Frontal cortex (tissue), 4 donors: Measurements from ENCODE around the gene SPR. TPM values are rescaled to one million over a fixed set of nuclear protein-coding genes. Genes with fewer than 3 reads are reported as not detected.

Source experiments
- DNase-seq, 2 donors: peaks; one replicate each; pipeline ENCODE4 v3.0.0; 2012; ENCODE audit warnings: low spot score in 2 of 2
- FAIRE-seq: peaks from 2 replicates; lab custom pipeline; 2012; peaks lifted over from hg19 to GRCh38; lab: Jason Lieb, UNC
- total RNA-seq: library from RNA; depleted of rRNA; stranded (reverse); fragments of >200 nt; gene quantifications from one replicate; pipeline ENCODE4 v1.2.3, GENCODE V29; 2014
- donor health status: control.
- donor health status: control.
- donor health status: control.

Gene SPR
- total RNA-seq, 1 donor from 2014 or later, result 1.6 TPM

DNA sequence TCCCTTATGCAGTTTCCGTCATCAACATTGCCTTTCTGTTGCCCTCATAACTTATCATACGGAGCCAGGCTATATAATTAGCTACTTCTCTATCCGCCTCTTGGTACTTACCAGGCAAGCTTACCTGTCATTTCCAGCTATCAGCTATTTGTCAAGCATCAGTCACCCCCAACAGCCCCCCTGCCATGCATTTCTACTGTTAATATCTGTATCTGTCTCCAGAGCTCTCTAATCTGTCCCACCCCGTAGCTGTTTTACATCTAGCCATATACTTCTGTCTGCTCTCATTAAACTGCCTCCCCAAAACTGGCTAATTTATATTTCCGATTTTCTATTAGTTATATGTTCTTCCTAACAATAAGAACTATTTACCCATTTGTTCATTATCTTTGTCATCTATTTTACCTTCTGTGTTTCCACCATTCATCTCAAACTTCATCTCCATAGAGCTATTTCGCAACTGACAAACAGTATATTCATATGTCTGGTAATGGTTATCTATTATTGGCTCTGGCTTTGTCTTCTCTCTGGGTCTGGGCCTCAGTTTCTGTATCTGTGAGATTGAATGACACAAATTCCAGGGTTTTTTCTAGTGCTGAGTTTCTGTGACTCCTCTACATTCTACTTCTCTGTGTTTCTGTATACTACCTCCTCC, 39.7 kb downstream of the SPR start:
- FAIRE-seq (no peak), DNase-seq (no peak)

- DNase-seq, result no peak
- FAIRE-seq, result no peak
Measured at GRCh38 chr2:72927619-72928550, 40.7 kb downstream of the SPR start.

- DNase-seq (no peak), FAIRE-seq (no peak)
Measured at GRCh38 chr2:72929010-72929409, 41.8 kb downstream of the SPR start.

DNA sequence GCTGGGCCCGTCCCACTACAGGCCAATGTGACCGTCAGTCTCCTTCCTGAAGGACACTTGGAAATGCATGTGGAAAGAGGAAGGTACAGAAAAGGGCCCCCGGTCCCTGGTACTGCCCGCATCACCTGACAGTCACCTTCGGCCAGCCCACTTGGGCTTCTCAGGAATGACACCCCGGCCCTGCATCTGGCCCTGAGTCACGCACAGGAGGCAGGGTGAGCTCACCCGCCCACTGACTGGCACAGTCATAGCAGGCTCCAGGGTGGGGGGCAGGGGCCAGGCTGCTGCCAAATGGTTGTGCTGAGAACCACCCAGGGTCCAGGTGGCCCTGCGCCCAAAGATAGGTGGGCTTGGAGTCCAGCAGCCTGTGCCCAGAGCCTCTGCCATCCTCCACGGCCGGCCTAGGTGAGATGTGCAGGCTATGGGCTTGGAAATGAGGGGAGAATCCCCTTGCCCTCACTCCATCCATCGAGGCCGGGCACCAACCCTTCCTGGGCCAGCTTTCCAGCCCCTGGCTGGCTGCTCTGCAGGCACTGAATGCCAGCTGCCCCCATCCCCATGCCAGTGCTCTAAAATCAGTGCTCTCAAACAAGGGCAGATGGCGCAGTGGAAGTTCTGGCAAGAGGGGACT, 44.2 kb downstream of the SPR start:
- no peak for DNase-seq
- no peak for FAIRE-seq

GRCh38 chr2:72932045-72932740, 45.0 kb downstream of the SPR start:
- FAIRE-seq, result no peak
- DNase-seq, result no peak

- DNase-seq, result no peak
- FAIRE-seq, result no peak
Measured at GRCh38 chr2:72932805-72933204, 45.6 kb downstream of the SPR start.

- no peak for DNase-seq
- FAIRE-seq, result no peak
Measured at GRCh38 chr2:72933207-72933606, 46.0 kb downstream of the SPR start.

DNA sequence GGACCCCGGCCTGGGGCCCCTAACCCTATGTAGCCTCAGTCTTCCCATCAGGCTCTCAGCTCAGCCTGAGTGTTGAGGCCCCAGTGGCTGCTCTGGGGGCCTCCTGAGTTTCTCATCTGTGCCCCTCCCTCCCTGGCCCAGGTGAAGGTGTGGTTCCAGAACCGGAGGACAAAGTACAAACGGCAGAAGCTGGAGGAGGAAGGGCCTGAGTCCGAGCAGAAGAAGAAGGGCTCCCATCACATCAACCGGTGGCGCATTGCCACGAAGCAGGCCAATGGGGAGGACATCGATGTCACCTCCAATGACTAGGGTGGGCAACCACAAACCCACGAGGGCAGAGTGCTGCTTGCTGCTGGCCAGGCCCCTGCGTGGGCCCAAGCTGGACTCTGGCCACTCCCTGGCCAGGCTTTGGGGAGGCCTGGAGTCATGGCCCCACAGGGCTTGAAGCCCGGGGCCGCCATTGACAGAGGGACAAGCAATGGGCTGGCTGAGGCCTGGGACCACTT, 46.5 kb downstream of the SPR start:
- FAIRE-seq (no peak), DNase-seq (no peak)

DNA sequence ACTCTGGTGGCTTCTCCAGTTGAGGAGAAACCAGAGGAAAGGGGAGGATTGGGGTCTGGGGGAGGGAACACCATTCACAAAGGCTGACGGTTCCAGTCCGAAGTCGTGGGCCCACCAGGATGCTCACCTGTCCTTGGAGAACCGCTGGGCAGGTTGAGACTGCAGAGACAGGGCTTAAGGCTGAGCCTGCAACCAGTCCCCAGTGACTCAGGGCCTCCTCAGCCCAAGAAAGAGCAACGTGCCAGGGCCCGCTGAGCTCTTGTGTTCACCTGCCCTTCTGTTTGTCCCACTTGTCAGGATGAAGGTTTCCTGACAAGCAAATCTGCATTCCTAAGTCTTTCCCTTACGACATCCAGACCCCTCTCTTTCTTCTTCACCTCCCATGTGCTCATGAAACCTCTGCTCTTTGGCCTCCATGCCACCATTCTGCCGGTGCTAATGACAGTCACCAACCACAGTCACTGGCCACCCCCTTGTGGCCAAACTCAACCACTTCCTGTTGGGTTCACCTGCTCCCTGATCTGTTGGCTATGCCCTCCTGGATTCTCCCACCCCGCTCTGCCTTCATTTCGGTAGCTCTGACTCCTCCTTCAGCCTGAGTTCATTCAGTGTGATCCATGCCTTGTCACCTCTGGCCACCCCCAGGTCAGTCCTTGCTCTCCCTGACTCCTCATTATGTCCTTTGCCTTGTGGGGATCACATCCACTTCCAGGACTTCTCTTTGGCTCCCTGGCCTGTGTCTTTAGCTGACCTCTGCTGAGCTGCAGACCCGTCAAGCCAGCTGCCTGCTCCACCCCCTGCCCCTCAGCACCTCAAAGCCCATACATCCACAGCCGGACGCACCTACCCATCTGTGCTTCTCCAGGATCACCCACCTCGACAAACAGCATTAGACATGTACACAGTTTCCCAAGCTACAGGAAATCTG, 47.7 kb downstream of the SPR start:
- FAIRE-seq (no peak), DNase-seq (no peak)

DNA sequence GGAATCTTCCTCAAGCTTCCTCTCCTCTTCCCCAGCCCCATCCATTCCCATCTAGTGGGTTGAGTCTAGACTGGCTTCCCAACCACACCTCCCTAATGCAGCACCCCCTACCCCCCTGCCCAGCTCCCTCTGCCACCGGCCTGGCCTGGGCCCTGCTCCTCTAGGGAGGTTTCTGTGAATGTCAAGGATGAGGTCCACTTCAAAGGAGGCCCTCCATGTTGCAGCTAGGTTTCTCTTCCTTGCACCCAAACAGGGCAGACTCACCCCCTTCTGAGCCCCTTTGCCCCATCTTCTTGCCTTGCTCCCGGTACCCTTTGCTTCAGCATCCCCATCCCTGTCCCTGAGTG, 48.4 kb downstream of the SPR start:
- no peak for FAIRE-seq

DNA sequence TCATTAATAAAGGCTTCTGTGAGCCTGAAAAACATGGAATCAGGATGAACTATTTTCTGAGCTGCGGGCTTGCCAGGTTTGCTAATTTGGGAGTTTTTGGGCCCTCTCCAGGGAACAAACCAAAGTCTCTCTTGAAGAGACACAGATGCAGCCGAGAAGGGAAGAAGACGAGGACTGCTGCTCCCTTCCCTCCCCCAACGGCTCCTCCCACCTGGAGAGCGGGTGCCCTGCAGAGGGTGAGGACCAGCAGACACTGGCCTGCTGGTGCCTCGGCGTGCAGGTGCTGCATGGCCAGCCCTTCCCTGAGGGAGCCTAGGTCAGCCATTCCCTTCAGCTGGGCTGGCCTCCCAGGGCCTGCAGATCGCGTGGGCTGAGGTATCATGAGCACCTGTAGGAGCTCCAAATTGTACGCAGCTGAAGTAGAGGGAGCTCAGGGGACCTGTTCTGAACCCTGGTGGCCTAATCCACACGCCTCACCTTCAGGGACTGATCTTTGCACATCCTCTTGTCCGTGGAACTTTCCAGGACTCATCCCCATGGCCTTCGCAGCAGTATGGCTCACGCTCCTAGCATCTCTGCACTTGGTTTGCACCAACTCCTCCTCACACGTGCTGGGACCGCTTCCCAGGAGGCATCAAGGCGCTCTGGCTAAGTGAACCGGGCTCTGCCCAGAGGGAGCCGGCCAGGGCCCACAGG, 49.6 kb downstream of the SPR start:
- DNase-seq, result no peak
- FAIRE-seq, result no peak

More for the DNA sequence above, 48.4 kb downstream of the SPR start:
- DNase-seq, result no peak

DNA sequence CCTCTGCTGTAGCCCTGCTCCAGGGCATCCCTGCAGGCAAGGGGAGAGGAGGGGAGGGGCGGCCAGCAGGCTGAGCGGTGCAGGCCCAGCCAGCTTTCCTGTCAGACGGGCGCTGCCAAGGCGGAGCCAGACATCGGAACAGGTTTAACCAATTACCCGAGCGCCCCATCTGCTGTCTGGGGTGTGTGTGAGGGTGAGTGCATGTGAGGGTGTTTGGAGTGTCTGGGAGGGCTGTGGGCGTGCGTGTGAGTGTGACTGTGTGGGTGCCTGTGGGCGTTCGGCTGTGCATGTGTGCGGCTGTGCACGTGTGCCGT, 50.1 kb downstream of the SPR start:
- no peak for DNase-seq
- no peak for FAIRE-seq

GRCh38 chr2:72938455-72938854, 51.2 kb downstream of the SPR start:
- no peak for DNase-seq
- no peak for FAIRE-seq

GRCh38 chr2:72940361-72940760, 53.2 kb downstream of the SPR start:
- FAIRE-seq, result no peak
- DNase-seq, result no peak

- no peak for DNase-seq
- FAIRE-seq, result no peak
Measured at GRCh38 chr2:72940786-72941185, 53.6 kb downstream of the SPR start.
